Cardiac septum (tissue), 1 donor: ENCODE data around the gene SIM2. TPM values are rescaled to one million over a fixed set of nuclear protein-coding genes. Genes with fewer than 3 reads are reported as not detected.

ENCODE experiments used
- DNase-seq: peaks from one replicate; pipeline ENCODE4 v3.0.0-alpha.2; 2020; ENCODE audit warnings: low spot score
- intact Hi-C: fragments of 100-400 bp; cut with DNase I; formaldehyde crosslinking; loops from one replicate; pipeline ENCODE4 v1.14.0; 2022
- total RNA-seq: library from RNA; stranded (reverse); fragmentation: NEBNext Ultra II Directional; extraction: Animal tissue kit (Norgen Biotek cat#: 25700); gene quantifications from one replicate; pipeline ENCODE4 v1.2.1, GENCODE V29; 2021
- donor health status: DM: no; HTN: no; CAD: no.

Gene SIM2
- total RNA-seq, 1 donor from 2014 or later = 0.16 TPM

DNA sequence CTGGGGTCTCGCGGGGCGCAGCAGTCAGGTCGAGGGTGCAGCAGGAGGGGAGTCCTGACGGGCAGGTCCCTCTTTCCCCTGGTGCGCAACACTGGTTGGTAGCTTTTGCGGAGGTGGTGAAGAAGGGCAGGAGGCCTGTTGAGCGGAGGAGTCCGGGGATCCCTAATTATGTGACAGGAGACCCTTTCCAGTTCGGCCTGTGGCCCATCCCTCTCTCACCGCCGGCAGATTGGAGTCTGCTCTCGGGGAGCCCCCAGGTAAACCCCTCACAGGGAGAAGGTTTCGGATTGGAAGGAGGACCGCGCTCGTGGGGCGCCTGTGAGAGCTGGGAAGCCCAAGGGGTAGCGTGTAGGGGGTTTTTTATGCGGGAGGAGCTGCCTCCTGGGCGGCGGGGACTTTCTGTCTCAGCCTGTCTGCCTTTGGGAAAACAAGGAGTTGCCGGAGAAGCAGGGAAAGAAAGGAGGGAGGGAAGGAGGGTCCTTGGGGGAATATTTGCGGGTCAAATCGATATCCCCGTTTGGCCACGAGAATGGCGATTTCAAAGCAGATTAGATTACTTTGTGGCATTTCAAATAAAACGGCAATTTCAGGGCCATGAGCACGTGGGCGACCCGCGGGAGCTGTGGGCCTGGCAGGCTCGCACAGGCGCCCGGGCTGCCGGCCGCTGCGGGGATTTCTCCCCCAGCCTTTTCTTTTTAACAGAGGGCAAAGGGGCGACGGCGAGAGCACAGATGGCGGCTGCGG is 9.5 kb downstream of the SIM2 start:
- intact Hi-C loops = no loop called here
- peak; percentile 62 for DNase-seq

DNA sequence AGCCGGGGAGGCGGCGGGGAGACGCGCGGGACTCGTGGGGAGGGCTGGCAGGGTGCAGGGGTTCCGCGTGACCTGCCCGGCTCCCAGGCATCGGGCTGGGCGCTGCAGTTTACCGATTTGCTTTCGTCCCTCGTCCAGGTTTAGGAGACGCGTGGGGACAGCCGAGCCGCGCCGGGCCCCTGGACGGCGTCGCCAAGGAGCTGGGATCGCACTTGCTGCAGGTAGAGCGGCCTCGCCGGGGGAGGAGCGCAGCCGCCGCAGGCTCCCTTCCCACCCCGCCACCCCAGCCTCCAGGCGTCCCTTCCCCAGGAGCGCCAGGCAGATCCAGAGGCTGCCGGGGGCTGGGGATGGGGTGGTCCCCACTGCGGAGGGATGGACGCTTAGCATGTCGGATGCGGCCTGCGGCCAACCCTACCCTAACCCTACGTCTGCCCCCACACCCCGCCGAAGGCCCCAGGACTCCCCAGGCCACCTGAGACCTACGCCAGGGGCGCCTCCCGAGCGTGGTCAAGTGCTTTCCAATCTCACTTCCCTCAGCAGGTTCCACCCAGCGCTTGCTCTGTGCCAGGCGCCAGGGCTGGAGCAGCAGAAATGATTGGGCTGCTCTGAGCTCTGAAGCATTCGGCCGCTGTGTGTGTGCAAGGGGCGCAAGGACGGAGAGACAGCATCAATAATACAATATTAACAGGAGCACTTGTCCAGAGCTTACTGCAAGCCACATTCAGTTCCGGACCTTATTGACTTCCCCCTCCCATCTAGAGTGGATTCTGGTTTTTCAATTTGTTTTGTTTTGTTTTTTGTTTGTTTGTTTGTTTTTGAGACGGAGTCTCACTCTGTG is 10.3 kb downstream of the SIM2 start:
- peak; percentile 56 for DNase-seq
- intact Hi-C loops = no loop called here

DNA sequence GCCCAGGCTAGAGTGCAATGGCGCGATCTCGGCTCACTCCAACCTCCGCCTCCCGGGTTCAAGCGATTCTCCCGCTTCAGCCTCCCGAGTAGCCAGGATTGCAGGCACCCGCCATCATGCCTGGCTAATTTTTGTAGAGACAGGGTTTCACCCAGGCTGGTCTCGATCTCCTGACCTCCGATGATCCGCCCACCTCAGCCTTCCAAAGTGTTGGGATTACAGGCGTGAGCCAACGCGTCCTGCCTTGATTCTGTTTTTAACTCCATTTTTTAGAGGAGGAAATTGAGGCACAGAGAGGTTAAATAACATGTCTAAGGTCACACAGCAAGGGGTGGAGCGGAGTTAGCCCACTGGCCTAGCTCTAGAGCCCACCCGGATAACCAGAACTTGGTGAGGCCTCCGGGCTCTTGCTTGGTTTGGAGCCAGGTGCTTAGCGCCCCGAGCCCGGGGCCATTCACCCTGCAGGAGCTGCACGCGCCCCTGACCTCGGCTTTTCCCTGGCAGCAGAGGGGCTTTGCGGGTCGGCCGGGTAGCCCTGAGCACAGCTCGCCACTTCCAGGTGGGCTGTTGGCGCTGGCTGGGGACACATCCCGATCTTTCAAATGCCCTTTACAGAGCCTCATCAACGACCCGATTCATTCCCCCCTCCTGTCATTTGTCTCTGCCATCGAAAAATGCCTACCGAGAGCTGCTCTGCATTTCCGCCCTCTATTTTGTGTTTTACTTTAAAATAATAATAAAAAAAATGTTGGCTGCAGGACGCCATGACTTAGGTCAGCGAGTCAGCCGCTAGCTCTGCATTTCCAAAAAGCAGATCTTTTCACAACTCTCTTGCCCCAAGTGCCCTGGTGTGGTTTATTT is 11.2 kb downstream of the SIM2 start:
- intact Hi-C loops = no loop called here
- DNase-seq = peak; percentile 70

DNA sequence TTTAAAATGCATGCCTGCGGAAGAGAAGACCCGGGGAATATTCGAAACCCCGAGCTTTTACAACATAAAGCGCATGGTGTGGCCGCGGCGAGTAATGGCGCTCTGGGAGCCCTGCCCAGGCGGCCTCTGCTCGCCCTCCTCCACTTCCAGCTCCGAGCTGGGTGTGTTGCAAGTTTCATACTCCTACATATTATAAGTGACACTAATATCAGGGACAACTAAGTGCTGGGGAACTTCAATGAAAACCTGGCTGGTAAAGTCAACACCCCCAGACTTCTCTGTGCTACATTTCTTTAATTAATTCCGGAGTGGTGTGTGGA is 11.8 kb downstream of the SIM2 start:
- intact Hi-C loops = no loop called here
- DNase-seq = peak; percentile 50

DNA sequence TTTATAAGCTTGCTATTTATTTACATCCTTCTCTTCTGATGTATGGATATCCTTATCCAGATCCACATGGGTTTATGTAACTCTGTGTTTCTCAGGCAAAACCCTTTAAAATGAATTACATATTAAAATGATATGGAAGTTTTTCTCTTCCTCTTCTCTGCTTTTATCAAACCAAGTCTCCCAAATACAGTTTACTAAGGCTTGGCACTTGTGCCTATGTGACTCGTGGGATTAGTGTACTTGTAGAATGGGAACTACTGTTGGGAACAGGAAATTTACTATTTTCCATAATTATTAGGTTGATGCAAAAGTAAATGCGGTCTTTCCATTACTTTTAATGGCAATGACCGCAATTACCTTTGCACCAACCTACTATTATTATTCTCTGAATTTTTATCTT is 14.8 kb downstream of the SIM2 start:
- intact Hi-C loops = no loop called here
- DNase-seq = no peak

DNA sequence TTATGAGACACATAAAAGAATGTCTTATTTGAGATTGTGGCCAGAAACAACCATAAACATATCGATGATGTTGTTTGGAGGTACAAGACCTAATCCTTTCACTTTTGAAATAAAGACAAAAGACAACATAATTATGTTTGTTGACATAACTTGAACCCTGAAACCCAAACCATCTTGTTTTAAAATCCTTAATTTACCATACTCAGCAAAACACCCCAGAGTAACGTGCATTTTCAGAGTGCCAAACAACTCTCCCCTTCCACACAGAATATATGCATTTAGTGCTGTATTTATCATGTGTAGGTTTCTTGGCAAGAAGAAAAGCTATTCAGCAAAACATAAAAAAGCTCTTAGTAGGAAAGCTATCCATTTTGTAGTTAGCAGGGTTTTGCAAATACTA is 17.5 kb downstream of the SIM2 start:
- intact Hi-C loops = no loop called here

DNA sequence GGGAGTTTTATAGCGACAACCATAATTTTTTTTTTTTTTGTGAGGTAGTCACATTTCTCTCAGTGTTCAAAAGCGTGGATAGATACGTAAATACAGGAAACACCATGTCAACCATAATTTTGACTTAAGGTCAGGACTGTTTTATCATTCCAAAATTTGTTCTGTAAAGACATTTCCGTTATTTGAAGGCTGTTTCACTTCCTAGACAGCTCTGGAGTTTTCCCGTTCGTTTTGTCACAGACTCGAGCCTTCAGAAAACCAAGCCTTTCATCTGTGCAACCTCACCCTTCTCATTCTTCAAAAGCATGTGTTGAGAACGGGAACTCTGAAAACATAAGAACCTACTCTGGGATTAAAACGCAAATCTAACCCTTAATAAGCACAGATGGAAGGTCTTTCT is 17.9 kb downstream of the SIM2 start:
- DNase-seq = no peak
- intact Hi-C loops = no loop called here

More for the DNA sequence above, 17.5 kb downstream of the SIM2 start:
- DNase-seq = no peak

DNA sequence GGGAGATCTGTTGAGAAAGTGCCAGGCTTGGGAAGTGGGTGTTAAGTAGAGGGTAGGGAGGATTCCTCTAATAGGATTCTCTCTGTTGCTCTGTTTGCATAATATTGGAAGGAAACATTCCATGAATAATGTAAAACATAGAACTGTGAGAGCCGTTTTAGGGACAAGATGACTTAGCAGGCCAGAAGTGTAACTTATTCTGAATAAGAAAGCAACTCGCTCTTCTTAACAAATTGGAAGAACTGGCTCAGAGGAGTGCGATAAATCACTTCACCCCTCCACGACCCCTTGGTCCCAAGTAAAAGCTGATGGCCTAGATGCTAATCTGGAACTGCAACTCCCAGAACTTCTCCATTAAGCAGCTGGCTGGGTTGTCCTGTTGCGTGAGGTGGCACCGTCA is 19.1 kb downstream of the SIM2 start:
- peak; percentile 33 for DNase-seq
- intact Hi-C loops = no loop called here

DNA sequence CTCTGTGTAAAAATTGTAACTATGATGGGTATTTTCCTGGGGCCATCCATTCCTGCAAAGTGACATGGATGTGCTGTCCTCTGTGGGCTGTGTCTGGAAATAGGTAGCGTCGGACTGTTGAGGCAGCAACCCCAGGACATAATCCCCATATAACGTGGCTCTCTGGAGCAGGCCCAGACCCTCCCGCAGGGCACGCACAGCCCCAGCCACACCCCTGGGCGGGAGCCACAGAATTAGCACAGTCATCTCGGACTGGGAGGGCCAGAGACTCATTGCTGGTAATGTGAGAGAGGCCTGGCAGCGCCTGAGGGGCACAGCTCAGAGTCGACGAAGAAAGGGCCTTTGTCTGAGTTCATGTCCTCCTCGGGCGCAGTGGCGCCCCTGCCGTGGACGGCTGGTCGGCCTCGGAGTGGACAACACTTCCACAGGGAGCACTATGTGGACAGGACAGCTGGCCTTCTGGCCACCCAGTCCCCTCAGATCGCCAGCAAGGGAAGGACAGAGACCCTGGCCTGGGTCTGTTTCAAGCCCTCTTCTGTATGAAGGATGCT is 20.1 kb downstream of the SIM2 start:
- intact Hi-C loops = no loop called here
- DNase-seq = peak; percentile 54

DNA sequence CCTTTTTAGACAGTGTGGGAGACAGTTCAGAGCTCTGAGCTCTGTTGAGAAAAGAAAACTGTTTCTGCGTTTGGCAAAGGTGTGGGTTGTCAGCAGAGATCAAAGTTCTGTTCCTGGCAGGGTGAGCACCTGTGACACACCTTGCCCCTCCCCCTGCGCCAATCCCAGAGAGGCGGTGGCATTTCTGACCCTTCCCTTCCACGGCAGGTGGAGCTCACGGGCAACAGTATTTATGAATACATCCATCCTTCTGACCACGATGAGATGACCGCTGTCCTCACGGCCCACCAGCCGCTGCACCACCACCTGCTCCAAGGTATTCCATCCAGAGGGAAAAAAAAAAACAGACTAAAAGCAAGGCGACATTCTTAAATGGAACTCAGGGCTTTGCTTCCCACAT is 20.7 kb downstream of the SIM2 start:
- intact Hi-C loops = no loop called here

DNA sequence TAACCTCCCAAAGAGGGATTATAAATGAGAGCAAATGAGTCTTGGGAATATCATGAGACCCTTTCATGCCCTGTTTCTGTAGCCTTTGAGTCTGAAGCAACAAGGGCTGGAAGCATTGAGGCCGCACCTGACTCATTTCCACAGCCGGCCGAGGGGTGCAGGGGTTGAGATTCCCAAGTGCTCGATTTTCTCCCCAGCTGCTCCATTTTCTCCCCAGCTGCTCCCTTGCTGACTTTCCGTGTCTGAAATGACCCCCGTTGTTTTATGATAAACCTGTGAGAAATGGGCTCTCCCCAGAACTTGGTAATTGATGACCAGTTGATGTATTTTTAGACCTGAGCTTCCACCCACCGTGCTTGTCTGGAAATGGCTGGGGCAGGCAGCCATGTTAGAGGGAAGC is 22.9 kb downstream of the SIM2 start:
- intact Hi-C loops = no loop called here
- no peak for DNase-seq

More for the DNA sequence above, 20.7 kb downstream of the SIM2 start:
- DNase-seq = peak; percentile 41

DNA sequence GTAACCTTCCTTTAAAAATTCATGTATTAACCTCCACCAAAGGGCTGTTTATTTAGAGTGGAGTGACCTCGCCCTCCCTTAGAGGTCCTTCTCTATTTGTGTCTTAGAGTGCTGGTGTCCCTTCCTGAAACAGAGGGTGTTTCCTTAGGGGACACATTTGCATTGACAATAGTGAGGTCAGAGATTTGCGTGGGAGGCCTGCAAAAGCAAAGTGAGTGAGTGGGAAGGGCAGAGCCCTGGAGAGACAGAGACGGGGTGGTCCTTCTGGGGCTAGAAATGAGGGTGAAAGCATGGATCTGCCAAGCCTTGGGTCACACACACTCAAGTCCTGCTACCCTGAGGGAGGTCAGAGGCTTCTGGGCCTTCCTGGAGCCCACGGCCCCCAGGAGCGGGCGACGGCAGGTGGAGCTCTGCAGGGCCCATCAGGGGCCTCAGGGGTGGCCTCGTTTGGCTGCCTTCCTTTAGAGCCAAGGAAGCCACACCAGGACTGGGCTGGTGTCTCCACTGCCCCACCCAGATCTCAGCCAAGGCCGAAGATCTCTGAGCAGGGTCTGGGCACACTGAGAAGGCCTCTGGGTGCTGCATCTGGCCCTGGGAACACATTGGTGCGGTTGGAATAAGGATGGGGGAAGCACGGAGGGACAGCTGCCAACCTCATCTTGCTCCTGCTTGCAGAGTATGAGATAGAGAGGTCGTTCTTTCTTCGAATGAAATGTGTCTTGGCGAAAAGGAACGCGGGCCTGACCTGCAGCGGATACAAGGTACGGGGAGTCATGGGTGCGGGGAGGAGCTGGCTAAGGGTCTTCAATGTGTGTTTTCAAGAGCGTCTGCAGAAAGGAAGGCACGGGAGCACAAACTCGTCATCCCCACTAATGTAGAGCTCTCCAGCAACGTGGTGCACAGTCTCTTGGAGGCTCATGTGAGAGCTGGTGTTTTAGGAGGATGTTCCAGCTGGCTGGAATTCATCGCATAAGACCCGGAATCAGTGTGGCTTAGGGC is 23.8 kb downstream of the SIM2 start:
- intact Hi-C loops = no loop called here
- peak; percentile 70 for DNase-seq

DNA sequence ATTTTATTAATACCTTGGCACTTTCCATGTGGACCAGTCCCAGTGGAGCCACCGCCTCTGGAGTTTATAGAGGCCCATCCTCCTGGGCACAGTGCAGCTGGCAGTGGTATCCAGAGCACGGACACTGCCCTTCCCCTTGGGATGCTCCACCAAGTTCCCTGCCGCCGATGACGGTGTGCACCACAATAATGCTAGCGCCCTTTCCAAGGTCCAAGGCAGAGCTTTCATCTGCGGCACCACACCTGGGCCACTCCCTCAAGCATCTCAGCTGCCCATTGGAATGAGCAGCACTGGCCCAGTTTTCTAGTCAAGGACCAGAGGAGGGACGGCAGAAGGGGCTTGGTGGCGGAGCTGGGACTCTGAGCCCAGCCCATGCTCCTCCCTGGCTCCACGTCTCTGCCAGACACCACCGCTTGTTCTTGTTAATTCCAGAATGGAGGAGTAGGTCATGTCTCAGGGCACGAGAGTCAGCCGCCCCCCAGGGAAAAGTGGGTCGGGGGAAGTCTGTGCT is 24.5 kb downstream of the SIM2 start:
- intact Hi-C loops = no loop called here
- DNase-seq = peak; percentile 61

DNA sequence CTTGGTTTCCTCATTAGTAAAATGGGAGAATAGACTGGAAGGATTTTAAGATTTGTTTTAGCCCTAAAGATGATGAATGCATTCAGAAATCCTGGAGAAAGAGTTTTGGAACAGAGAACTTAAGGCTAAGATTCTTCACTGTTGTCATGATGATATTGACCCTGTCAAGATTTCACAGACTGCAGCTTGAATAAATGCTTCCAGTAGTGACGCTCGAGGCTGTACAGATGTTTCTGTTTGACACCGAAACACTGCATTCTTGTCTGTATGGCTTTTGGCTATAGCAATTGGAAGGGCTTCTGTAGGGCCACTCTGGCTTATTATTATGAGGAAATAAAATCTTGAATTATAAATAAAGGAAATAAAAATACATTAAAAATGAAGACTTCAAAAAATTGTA is 25.7 kb downstream of the SIM2 start:
- intact Hi-C loops = no loop called here
- no peak for DNase-seq

DNA sequence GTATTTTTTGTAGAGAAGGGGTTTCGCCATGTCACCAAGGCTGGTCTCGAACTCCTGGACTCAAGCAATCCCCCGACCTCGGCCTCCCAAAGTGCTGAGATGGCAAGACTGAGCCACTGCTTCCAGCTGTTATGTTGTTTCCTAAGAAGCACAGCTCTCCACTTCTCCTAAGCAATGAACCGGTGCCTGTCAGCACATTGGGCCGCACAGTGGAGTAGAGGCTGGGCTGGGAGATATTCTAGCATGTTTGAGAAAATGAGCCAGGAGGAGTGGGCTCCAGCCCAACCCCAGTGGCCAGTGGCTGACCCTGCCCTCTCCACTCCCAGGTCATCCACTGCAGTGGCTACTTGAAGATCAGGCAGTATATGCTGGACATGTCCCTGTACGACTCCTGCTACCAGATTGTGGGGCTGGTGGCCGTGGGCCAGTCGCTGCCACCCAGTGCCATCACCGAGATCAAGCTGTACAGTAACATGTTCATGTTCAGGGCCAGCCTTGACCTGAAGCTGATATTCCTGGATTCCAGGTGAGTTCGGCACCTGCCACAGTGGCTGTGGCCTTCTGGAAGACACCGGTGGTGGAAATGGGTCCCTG is 27.0 kb downstream of the SIM2 start:
- intact Hi-C loops = no loop called here
- peak; percentile 43 for DNase-seq

DNA sequence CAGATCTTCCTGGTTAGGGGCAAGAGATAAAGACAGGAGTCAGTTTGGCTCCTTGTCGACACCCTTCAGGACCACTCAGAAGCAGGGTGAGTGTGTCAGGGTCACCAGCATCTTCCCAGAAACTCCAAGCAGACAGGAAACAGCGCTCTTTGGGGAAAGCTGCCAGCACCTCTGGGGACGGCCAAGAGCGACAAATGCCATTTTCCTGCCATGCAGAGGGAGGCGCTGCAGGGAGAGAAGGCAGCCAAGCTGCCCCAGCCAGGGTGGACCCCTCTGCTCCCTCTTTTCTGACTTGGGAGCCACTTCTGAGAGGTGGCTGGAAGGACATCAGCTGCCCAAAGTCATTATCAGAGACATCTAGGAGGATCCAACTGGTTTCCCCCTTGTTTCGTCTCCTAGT is 29.0 kb downstream of the SIM2 start:
- no peak for DNase-seq
- intact Hi-C loops = no loop called here

DNA sequence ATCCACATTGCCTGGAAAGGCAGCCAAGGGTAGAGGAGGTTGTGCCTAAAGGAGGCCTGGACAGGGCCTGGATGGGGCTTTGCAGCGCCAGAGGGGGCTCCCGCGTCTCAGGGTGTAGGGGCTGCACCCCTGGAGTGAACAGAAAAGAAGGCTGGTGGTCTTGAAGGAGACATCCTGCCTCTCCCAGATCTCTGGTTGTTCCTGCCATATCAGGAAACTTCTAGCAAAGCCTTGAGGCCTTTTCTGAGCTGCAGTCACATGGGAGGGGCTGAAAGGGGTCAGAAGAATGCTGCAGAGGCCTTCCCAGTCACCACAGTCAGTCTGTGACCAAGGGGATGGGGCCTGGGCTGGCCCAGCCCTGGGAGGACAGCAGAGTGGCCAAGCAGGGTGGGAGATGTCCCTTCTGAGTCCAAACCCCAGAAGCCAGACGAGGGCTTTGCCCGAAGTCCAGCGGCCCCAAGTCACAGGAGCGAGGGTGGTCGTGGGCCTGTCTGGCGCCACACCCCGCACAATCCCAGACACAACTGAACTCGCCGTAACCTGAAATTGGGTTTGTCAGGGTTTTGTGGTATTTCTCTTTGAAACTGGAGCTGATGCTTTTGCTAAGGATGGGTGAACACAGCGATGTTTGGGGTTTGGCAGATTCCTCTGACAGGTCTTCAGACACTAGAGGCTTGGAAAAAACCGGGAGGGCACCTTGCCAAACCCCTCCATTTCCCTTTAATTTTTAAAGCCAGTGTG is 29.6 kb downstream of the SIM2 start:
- DNase-seq = no peak
- intact Hi-C loops = no loop called here
